Activated gamma-delta T cell treated with anti-CD3 and anti-CD28 coated beads, Interleukin-2, amount 50 U/mL, for 16 hours (primary cell): ENCODE results near the gene TMPRSS3.

Source experiments
- DNase-seq: peaks from one replicate; pipeline ENCODE4 v3.0.0-alpha.2; 2020; ENCODE audit warnings: low read depth

Gene TMPRSS3

GRCh38 chr21:42331660-42332059, 64.2 kb downstream of the TMPRSS3 start:
- DNase-seq = no peak

DNA sequence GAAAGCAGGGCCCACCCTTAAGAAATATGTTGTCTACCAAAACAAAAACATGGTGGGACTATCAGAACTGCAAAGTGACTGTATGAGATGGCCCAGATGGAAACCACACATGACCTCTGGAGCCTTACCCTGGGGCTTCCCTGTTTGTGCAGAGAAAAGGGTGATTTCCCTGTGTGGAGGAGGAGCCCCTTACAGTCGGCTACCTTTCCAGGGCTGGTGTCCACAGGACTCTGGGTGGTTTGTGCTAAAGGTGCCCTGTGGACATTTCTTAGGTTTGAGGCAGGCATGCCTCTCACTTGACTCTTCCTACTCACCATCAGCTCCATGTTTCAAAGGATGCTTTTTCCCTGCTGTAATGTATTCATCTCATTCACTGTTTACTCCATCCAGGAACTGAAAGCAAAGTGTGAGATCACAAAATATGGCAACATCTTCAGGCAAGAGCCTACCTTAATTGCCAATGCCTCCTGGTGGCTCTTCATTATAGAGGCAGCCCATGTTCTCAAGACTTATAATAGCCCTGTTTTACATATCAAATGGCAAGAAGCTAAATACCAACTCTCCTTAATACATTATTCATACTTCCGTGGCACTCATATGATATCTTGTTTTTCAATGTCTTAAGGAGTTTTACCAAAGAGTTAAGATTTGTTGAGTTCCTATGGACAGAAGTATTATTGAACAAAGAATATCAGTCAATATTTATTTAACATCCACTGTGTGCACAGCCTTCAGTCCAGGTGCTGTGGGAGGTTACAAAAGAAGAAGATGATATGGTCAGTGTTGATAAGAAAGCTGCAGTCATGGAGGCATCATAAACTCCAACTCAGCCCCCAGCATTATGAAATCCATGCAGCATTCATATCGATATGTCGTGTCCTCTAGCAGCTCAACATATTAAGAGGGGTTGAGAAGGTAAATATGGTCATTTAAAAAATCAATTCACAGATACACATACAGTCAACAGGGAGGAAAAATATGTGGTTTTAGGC, 65.2 kb downstream of the TMPRSS3 start:
- DNase-seq = no peak

DNA sequence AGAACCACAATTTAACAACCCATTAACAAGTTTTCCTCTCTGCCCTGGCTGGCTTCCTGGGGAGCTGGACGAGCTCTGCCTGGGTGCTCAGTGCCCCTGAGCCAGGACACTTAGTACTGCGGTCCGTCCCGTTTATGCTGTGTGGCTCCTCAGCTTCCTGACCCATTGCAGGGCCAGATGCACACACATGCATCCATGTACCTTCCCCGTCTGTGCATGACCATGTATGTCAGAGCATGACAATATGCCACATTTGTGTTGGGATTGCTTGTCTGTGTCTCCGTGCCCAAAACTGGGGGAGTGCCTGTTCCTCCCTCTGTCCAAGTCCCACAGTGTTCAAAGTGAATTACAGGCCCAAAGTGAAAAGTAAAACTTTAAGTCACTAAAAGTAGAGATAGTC, 71.0 kb downstream of the TMPRSS3 start:
- DNase-seq = no peak
